SW480 (cell line): ENCODE measurements around the gene NR2F2.
A peak's percentile ranks its signal among the peaks of the same experiment; 100 is the strongest.

ENCODE experiments used
- DNase-seq: peaks from one replicate; pipeline ENCODE4 v3.0.0-alpha.2; 2016; ENCODE audit warnings: low spot score

NR2F2 gene

DNA sequence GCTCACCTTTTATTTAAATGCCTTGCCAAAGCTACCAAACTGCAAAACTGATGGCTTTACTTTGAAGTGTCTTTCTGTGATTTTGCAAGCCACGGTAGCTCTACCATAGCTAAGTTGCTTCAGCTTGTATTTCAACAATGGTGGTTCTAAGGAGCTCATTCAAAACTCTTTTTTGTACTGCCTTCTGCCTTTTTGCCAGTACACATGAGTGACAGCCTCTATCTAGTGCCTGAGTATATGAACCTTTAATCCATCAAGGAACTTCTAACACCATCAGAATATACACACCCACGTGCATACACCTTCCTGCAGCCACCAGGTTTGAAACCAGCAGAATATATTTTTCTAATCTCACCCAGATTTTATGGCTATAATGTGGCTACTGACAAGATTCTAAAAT lies 10.4 kb upstream of the NR2F2 start:
- no peak for DNase-seq

DNA sequence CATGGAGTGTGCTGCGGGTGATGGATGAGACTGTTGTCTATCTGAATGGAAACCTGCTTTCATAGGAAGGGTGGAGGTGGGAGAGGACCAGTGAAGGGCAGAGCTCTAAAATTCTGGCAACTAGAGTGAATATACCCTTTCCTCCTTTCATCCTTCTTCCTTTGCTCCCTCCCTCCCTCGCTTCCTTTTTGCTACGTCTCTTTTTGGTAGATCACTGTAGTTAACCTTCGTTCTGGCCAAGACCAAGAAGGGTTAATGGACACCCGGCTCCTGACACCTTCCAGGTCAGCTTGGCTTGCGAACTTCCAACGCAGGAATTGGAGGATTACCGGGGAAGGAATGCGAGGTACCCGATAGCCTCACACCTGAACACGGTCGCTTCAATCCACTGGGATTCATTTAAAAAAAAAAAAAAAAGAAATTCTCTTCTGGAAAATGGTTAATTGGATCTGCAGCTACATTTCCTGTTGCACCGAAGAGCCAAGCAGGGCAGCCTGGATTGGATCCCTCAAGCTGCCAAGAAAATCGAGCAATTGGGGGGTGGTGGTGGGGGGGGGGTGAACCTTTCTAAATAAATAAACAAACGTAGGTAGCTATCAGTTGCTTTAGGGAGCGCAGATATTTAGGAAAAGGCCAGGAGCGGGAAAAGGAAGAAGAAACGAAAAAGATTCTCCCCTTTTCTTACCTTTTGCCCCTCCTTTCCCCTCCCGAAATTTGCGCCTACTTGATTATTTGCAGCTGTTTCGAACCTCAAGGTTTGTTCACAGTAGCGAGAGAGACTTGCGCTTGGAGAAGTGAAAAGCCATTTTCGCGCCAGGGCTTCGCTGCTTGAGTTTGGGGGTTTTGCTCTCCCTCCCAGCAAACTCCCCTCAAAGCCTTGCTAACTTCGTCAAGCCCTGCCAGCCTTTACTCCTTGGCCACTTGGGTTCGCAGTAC lies 9.5 kb upstream of the NR2F2 start:
- no peak for DNase-seq

DNA sequence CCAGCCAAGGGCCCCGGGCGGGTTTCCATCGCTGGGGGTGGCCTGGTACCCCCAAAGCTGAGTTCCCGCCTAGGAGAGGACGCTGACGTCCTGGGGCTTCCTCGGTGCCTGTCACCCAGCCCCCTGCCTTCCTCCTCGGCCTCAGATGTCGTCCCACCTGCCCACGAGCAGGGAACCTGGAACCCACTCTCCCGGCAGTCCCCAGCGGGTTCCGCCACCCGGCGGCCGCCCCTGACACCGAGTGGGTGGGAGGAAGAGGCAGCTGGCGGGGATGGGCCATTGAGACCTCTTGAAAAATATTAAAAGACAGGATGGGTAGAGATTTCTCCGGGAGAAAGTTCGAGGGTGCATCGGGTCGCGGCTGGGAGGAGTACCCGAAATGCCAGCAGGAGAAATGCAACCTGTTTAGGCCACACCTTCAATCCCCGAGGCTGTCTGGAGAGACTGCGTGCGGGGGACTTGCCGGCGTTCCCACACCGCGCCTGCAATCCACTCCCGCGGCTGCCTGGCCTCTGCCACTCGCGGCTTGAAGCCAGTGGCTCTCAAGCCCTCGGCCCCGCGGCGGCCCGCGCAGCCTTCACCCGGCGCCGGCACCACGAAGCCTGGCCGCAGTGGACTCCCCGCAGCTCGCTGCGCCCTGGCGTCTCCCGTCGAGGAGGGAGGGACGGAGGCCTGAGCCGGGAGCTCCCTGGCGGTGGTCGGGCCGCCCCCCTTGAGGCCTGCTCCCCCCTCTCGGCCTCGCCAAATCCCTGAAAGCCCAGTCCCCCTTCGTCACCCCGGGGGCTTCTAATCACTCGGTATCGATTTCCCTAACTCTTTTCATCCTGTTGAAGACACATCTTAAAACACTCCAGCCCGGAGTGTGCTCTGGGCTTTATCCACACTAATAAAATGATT lies 8.6 kb upstream of the NR2F2 start:
- no peak for DNase-seq

DNA sequence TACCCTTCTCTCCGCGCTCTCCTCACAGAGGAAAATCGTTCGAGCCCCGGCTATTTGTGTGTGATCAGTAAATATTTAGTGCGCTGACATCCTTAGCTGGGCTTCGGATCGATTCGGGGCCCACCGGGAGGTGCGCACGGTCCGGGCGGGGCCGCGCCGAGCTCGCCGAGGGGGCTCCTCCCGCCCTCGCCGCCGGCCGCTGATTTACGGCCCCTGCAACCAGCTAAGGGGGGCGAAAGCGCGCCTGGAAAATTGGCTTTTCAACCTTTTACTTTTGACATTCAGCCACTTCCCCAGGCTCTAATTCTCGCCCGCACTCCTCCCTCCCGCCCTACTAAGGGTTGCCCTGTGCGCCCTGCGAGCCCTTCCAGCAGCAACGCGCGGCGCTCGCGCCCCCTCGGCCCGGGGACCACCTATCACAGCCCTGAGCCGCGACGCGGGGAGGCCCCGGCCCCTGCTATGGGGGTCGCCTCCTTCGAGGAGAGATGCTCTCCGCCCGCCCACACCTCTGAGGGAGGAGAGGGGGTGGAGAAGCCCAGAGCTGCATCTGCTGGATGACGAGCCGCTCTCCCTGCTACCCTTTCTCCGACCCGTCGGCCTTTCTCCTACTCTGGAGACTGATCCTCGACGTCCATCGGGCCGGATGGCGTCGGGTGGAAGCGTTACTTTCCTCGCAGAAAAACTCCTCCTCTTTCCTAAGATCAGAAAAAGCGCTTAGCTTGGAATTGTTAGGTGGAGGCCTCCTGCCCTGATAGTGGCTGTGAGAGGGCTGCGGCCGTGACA lies 7.8 kb upstream of the NR2F2 start:
- no peak for DNase-seq

DNA sequence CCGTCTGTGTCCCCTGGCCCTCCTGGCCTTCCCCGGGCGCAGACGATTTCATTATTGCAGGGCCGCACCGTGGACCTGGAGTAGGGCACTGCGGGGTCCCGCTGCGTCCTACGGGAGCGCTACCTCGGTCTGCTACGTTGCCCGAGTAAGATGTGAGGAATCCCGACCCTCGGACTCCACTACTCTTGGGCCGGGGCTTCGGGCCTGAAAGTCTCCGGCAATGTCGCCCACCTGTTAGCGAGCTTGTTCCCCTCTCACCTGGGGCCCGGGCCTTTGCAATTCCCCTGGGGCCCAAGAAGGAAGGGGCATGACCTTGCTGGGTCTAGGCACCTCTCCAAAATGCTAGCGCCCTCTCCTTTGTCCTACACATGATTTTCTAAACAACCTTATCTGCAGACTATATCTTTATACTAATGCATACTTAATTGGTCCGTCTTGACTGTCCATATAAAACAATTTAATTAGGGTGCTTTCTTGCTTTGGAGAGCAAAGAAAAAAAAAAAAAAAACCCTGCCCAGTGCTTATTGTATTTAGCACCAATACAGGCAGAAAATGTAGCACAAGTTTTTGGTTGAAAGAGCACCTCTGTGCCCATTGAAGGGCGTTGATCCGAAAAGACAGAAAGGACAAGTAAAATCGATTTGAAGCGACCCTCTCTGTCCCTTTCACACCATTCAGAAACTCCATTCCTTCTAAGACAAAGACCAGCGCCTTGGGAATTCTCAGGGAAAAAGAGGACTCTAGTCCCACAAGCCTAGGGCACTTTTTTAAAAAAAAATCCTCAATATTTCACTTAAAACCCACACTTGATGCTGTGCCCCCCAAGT lies 7.0 kb upstream of the NR2F2 start:
- no peak for DNase-seq

DNA sequence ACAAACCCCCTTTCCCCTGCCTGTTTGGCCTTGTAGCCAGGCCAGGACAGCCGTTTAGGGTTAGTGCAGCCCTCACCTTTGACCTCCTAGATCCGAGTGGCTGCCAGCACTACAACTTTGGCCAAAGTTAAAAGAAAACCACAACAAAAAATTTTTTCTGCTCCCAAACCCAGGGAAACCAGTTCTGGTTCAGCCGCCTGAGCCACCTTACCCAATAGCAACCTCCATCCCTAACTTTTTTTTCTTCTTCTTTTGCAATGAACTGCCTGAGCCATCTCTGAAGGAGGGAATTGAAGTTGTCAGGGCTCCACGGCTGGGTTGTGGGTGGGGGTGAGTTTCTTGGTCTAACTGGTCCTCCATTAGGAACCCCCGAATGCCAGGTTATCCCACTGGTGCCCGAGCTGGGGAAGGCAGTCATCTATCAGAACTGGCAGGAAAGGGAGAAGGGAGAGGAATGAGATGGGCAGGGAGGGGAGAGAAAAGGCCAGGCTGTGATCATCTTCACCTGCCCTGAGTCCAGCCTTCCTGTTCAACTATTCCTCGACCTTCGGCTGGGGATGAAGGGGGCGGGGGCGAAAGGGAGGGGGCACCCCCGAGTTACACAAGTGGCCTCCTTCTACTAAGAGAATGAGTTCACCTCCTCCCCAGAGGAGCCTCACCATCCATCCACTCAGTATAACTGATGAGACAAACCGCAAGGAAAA lies 6.2 kb upstream of the NR2F2 start:
- no peak for DNase-seq

DNA sequence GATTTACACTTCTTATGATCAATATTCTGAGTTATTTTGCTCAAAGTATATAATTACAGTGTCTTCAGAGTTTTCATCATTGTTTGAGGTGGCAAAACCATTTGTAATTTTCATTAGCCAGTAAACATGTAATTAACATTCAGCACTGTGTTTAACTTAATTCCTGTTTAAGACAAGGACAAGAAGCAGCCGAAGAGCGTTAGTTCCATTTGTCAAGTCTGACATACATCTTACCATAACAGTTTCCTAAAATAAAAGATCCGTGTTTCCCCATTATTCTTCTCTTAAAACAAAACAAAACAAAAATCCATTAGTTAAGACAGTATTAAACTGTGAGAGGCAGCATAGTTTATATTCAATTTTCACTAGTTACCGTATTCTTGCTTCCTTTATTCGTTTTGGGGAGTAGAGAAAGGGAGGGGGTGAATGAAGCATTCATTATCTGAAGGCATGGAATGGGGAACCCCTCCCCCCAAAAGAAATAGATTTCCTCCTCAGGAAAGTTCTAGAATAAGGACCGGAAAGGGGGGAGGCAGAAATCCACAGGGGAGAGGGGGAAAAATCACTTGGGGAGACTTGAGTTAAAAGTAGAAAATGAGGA lies 5.5 kb upstream of the NR2F2 start:
- no peak for DNase-seq

DNA sequence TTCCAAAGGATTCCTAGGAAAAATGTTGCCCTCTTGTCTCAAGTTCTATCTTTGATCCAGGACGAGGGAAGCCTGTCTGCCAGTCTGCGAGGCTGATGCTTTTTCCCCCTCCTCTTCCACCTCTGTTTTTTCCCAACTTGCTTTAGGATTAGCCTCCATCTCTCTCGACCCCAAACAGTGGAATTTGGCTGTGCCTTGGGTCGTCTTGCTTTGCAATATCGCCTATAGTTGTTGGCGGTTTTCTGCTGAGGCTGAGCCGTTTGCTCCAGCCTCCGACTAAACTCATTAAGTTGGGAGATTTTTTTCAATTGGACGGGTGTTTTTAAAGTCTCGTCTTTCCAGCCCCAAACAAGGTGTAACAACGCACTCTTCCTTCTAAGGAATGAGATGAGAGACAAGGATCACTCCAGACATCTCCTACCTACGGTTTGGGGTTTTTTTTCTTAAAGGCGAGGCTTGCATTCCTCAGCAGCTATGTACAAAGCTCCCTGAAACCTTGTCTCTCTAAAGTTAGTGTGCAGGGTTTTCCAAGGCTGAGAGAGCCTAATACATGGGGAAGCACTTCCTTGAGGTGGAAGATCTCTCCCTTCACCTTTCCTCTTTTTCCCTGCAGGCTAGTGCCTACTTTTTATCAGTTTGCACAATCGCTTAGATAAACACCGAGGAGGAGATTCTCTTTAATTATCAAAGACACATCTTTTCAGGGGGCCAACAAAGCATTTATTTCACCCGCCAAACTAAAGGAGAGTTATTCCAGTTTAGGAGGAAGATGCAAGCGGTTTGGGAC lies 4.8 kb upstream of the NR2F2 start:
- DNase-seq, result no peak

DNA sequence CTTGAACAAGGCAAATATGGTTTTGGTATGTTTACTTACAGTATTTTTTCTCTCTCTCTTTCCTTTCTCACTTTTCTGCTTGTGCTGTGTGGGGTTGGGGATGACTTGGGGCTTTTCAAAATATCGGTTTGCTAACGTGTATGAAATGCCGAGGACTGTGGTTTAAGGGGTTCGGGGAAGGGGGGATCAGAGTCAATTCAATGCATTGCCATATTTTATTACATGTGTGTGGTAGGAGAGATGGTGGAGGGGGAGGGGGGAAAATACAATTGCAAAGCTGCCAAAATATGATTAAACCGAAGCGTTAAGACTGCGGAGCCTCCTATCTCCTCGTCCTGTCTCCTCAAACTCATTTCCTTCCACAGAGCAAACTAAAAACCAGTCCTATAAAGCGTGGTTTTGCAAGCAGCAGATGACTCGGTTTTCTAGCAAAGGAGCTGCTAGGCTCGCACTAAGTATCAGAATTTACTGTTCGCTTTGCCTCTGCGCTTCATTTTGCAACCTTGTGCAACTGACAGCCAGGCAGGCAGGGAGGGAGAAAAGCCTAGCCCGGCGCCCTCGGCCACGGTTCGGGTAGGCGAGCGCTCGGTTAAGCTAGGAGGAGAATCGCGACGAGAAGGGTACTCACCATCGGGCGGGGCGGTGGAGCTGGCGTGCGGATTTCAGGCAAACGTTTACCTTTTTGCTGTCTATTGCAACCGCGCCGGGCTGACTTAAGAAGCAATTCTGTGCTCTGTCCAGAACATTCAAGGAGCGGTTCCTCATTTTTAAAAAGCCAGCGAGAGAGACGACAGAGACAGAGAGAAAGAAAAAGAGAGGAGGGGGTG lies 4.0 kb upstream of the NR2F2 start:
- peak; percentile 39 for DNase-seq

DNA sequence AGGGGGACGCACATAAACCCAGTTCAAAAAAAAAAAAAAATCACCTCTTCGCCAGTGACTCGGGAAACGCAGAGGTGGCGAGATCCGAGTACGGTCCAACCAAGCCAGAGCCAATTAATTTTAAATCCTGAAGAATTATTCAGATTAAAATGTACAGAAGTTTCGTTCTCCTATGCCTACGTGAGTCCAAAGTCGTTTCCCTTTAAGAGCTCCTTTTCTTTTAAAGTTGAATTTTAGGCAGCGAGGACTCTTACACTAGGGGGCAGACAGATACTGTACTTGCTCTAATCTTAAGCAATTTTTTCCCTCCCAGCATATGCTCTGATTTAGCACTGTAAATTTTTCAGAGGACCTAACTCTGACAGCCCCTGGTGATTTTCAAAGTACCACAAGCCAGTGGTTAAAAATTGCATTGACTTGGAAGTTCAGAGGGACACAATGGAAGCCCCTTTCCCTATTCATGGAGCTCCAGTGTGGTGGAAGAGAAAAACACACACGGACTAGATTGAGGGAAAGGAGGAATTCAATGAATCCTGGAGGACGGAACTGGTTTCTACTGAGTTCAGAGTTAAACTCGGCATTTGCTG lies 3.3 kb upstream of the NR2F2 start:
- peak; percentile 92 for DNase-seq

DNA sequence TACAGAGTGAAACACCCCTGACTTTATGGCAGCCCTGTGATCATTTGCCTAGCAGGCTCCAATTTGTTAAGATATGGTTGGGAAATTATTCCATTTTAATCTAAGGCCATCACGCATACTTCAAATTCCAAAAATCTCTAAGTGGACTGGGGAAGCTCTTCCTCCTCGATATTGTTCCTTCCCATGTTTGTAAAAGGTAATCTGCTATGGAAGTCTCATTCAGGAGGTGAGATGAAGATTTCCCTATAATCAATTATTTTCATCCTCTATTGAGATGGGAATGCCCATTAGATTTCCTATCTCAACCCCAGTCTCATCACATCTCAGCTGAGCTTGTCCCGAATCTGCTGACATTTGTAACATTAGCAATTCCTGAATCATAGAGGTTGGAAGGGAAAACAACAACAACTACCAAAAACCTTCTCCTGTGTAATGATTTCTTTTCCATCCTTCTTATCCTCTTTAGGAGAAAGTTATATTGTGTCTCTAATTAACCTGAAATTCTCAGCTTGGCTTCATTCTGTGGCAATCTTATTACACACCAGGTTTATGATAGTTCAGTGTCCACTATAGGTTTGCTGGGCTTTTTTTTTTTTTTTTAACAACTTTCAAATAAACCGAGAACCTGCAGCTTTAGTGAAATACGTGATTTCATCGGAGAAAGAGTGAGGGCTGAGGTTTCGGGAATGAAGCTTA lies 2.2 kb upstream of the NR2F2 start:
- DNase-seq, result no peak

DNA sequence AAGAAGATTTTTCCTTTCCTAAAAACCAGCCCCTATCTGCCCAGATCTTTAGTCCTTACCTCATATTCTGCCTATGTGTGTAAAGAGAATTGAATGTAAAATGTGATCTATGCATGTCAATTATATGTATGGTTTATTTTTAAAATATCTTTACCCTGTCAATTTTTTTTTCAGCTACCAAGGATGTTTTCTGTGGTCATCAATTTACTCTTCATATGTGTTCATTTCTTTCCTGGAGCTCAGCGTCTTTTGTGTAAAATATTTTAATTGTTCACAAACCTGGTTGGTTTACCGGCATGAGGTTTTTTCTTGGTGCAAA lies 1.7 kb upstream of the NR2F2 start:
- DNase-seq, result no peak

DNA sequence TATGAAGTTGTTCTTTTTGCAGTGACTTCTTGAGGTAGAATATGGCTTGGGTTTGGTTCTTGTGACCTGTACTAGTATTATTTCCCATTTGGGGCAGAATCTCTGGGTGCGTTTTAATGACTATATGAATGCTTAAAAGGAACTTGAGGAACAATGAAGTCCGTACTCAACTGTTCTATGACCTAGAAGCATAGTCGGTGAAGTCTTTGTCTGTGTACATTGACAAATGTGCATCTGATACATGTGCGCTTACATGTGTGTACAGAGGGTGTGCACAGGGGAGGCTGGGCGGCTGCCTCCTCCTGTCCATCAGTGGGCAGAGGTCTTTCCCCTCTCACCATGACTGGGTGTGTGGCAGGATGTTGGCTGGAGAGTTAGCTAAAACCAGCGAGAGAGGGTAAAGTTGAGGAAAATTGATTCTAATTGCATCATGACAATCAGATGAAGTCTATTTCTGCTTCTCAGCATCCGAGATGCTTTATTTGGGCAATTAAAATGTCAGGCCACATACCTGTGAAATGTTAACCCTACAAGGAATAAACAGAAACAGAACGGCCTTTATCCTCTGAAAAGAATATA lies 1.0 kb upstream of the NR2F2 start:
- DNase-seq, result no peak

DNA sequence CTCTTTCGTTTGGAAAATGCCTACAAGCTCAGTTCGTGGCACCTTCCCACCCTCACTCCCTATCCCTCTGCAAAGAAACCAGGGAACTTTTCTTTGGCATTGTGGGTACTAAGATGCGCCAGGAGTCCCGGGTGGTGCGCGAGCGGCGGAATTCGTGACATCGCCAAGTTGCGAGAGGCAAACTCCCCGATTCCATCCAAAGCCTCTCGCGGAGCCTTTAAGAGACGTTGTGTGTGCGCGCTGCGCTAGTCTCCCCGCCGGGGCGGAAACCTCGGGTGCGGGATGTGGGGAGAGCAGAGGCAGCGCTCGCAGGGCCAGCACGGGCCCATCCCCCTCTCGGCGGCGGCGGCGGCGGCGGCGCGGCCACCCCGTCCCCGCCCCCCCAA lies 443 bp upstream of the NR2F2 start:
- peak; percentile 70 for DNase-seq

DNA sequence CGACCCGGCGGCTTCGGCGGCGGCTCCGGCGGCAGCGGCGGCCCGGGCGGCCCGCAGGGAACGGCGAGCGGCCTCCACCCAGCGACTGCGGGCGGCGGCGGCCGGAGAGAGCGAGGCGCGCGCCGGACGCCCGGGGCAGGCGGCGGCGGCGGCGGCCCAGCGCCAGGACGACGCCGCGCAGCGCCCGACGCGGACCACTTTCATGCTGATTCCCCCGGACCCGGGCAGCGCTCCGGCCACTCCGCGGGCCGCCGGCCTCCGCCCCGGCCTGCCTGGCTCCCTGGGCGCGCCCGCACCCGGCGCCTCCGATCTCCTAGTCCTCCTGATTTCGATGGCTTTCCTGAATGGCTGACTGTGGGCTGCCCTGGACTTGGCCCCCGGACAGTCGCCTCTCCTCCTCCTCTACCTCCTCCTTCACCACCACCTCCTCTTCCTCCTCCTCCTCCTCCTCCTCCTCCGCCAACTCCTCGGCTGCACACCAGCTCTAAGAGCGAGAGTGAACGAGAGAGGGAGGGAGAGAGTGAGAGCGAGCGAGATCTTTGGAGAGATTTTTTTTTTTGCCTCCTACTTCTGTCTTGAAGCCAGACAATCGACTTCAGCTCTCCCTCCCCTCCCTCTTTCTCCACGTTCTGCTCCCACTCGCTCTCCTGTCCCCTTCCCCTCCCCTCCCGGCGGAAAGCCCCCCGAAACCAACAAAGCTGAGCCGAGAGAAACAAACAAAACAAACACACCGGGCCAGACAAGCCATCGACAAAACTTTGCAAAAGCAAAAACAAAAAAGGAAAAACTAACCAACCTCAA lies 844 bp downstream of the NR2F2 start:
- peak; percentile 30 for DNase-seq

DNA sequence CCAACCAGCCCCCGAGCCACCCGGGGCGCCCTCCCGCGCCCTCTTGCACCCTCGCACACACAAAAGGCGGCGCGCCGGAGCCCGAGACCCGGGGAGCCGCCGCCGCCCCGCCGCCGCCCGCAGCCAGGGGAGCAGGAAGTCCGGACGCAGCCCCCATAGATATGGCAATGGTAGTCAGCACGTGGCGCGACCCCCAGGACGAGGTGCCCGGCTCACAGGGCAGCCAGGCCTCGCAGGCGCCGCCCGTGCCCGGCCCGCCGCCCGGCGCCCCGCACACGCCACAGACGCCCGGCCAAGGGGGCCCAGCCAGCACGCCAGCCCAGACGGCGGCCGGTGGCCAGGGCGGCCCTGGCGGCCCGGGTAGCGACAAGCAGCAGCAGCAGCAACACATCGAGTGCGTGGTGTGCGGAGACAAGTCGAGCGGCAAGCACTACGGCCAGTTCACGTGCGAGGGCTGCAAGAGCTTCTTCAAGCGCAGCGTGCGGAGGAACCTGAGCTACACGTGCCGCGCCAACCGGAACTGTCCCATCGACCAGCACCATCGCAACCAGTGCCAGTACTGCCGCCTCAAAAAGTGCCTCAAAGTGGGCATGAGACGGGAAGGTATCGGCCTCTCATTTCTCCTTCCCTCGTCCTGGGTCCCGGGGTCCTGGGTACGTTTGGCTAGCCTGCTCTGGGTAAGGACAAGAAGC lies 1.6 kb downstream of the NR2F2 start:
- peak; percentile 75 for DNase-seq
